Right lobe of liver (tissue), 6 donors: ENCODE results near the gene INO80. TPM values are rescaled to one million over a fixed set of nuclear protein-coding genes. Genes with fewer than 3 reads are reported as not detected.

Source experiments
- ATAC-seq, 4 donors: fragments of 200-7000 bp; cut with Tn5 transposase; one replicate each; pipeline ENCODE4 v1.9.1; 2020; ENCODE audit warnings: mild to moderate bottlenecking in 4 of 4, moderate library complexity in 4 of 4
- DNase-seq, 3 donors: peaks; one replicate each; pipeline ENCODE4 v3.0.0-alpha.2; 2020
- H3K27ac ChIP-seq, 3 donors: fragments of 200-600 bp; one replicate each; pipeline ENCODE4 v1.8.0; 2022
- H3K27me3 ChIP-seq, 2 donors: fragments of 200-600 bp; one replicate each; pipeline ENCODE4 v1.8.0; 2022
- H3K36me3 ChIP-seq, 4 donors: fragments of 200-600 bp; sonication (generic) in 1 of 4; one replicate each; pipeline versions ENCODE4 v1.5.1 to v1.8.0; 2017 to 2022; ENCODE audit warnings: control low read depth in 1 of 4
- H3K4me1 ChIP-seq, 4 donors: fragments of 200-600 bp; sonication (generic) in 1 of 4; one replicate each; pipeline versions ENCODE4 v1.5.1 to v1.8.0; 2017 to 2022; ENCODE audit warnings: control low read depth in 1 of 4
- H3K4me3 ChIP-seq, 3 donors: fragments of 200-600 bp; one replicate each; pipeline ENCODE4 v1.8.0; 2022
- H3K9me3 ChIP-seq, 4 donors: fragments of 200-600 bp; sonication (generic) in 1 of 4; one replicate each; pipeline versions ENCODE4 v1.5.1 to v1.8.0; 2017 to 2022; ENCODE audit warnings: control low read depth in 1 of 4
- CTCF ChIP-seq, 4 donors: fragments of 200-600 bp in 3 of 4; fragments of 450-650 bp in 1 of 4; IDR thresholded peaks; one replicate each; pipeline versions ENCODE4 v1.5.1 to v1.8.0; 2016 to 2022; ENCODE audit warnings: antibody characterized with exemption in 4 of 4, mild to moderate bottlenecking in 2 of 4
- POLR2A ChIP-seq: fragments of 450-650 bp; IDR thresholded peaks from one replicate; pipeline ENCODE4 v1.6.1; 2017; ENCODE audit warnings: antibody characterized with exemption, mild to moderate bottlenecking
- WGBS: methylation state at CpG from one replicate; pipeline ENCODE4 v1.1.6; 2018; ENCODE audit warnings: low coverage, low lambda C conversion rate; ENCODE audit not compliant: insufficient coverage; ENCODE audit errors: missing lambda C conversion rate; 5-methylcytosine and 5-hydroxymethylcytosine counted together
- intact Hi-C, 2 donors: fragments of 100-400 bp; cut with DNase I; formaldehyde crosslinking; loops; one replicate each; pipeline versions ENCODE4 v1.11.2 to v1.14.1; 2022
- total RNA-seq, 6 experiments: library from RNA; depleted of rRNA in 2 of 6; stranded (reverse); fragments of >200 nt in 2 of 6; fragmentation: NEBNext Ultra II Directional in 3 of 6; extraction: Animal tissue kit (Norgen Biotek cat#: 25700) in 3 of 6; gene quantifications; one replicate each; pipeline versions ENCODE4 v1.1.0 to v1.2.4, GENCODE V29; 2016 to 2023
- donor health status: DM: no; HTN: yes; CAD: no.
- donor health status: DM: no; HTN: no; CAD: no.
- donor health status: DM: no; HTN: no; CAD: no.
- donor health status: DM: no; HTN: yes; CAD: no.
- donor health status: DM: no; HTN: yes; CAD: no.

The INO80 gene
- total RNA-seq, 6 experiments from 2014 or later, result 7.8 to 12.5 (median 11.2) TPM

DNA sequence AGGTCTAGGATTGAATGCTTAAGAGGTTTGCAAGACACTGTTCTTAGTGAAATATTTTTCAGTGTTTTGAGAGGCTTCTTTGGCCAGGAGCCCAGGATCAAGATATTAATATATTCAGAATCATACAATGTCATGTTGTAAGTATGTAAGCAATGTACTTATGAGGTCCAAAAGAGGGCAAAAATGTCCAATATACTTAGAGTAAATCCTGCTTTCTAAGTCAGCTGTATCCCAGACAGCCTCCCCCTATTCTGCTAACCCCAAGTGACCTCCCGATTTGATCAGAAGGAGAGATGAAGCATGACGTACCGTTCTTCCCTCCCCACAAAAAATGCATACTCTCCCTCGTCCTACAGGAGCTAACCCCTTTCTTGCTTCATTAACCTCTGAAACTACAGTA, 91.9 kb downstream of the INO80 start:
- Histone ChIP-seq H3K27me3 (no peaks in the 10 kb centered on the region), H3K9me3 (no peaks in the 10 kb centered on the region), H3K36me3 (peaks cover 0 to 56% (median 12%) of the 10 kb centered on the region in 4 donors), H3K4me1 (no peaks in the 10 kb centered on the region), H3K27ac (no peak overlapping the region), H3K4me3 (no peak overlapping the region)
- no peak for ATAC-seq
- intact Hi-C loops, result no loop called here
- 77% methylated on average over 4 of the region's 4 CpGs for WGBS
- DNase-seq, result no peak
- no peak for TF ChIP-seq POLR2A

DNA sequence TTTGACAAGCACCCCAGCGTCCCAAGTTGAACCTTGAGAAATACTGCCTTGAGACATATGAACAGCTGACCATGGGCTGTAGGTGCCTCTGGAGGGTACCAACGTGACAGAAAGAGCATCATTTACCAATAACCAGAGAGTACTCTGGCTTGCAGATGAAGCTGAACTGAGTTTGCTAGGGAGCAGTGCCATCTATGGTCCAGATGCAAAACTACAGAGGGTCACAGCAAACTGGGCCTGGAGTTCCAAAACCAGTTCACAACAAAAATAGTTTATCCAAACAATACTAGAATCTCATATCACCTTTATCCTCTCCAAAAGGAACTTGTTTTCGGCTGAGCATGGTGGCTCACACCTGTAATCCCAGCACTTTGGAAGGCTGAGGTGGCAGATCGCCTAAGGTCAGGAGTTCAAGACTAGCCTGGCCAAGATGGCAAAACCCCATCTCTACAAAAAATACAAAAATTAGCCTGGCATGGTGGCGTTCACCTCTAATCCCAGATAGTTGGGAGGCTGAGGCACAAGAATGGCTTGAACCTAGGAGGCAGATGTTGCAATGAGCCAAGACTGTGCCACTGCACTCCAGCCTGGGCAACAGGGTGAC, 93.5 kb downstream of the INO80 start:
- H3K4me3 ChIP-seq, result no peak overlapping the region
- no peaks in the 10 kb centered on the region for H3K27me3 ChIP-seq
- peak; percentile 67 to 76 (median 74) for ATAC-seq
- H3K27ac ChIP-seq, result no peak overlapping the region
- H3K36me3 ChIP-seq, result peaks cover 0 to 66% (median 12%) of the 10 kb centered on the region in 4 donors
- peak; percentile 55 to 64 (median 64) for TF ChIP-seq CTCF (IDR thresholded peaks at IDR 0.05)
- no peak for TF ChIP-seq POLR2A
- H3K9me3 ChIP-seq, result no peaks in the 10 kb centered on the region
- no peak for DNase-seq
- intact Hi-C loops, result no loop called here
- H3K4me1 ChIP-seq, result peaks cover 0 to 4% (median 0%) of the 10 kb centered on the region in 4 donors
- 52% methylated on average over 5 of the region's 5 CpGs for WGBS

GRCh38 chr15:41020829-41021228, 95.3 kb downstream of the INO80 start:
- H3K9me3 ChIP-seq, result no peaks in the 10 kb centered on the region
- H3K27me3 ChIP-seq, result no peaks in the 10 kb centered on the region
- ATAC-seq, result no peak
- TF ChIP-seq CTCF (IDR thresholded peaks at IDR 0.05), result no peak
- no peak for TF ChIP-seq POLR2A
- no peak overlapping the region for H3K27ac ChIP-seq
- DNase-seq, result no peak
- H3K4me3 ChIP-seq, result no peak overlapping the region
- WGBS, result 81% methylated on average over 4 of the region's 6 CpGs
- H3K4me1 ChIP-seq, result peaks cover 0 to 5% (median 0%) of the 10 kb centered on the region in 4 donors
- intact Hi-C loops, result no loop called here
- H3K36me3 ChIP-seq, result peaks cover 0 to 67% (median 6%) of the 10 kb centered on the region in 4 donors

GRCh38 chr15:41020311-41020710, 95.8 kb downstream of the INO80 start:
- TF ChIP-seq POLR2A, result no peak
- no peak for TF ChIP-seq CTCF (IDR thresholded peaks at IDR 0.05)
- intact Hi-C loops, result no loop called here
- ATAC-seq (no peak), DNase-seq (no peak)
- Histone ChIP-seq H3K36me3 (peaks cover 0 to 71% (median 6%) of the 10 kb centered on the region in 4 donors), H3K27me3 (no peaks in the 10 kb centered on the region), H3K4me3 (no peak overlapping the region), H3K27ac (no peak overlapping the region), H3K9me3 (no peaks in the 10 kb centered on the region), H3K4me1 (peaks cover 0 to 5% (median 0%) of the 10 kb centered on the region in 4 donors)
- 76% methylated on average over 4 of the region's 4 CpGs for WGBS

- Histone ChIP-seq H3K36me3 (peaks cover 0 to 64% (median 6%) of the 10 kb centered on the region in 4 donors), H3K27ac (peak overlapping the region in 1 of 3 donors; percentile 18), H3K27me3 (no peaks in the 10 kb centered on the region), H3K4me1 (peaks cover 0 to 9% (median 0%) of the 10 kb centered on the region in 4 donors), H3K4me3 (no peak overlapping the region), H3K9me3 (no peaks in the 10 kb centered on the region)
- ATAC-seq, result peak in 3 of 4 donors; percentile 44 to 68 (median 50)
- intact Hi-C loops, result loop anchor here in 1 of 2 donors (10.0 kb wide), 1 partner anchor 114 kb away; no protein-coding TSS in a partner anchor
- TF ChIP-seq CTCF (IDR thresholded peaks at IDR 0.05) (no peak), POLR2A (no peak)
- DNase-seq, result no peak
- 38% methylated on average over 4 of the region's 5 CpGs for WGBS
Observed at GRCh38 chr15:41019174-41019573, 96.9 kb downstream of the INO80 start.
